ENCODE results near the gene ETV2.

ETV2 gene

GRCh38 chr19:35692010-35692409 is 50.5 kb downstream of the ETV2 start:
- no peaks in the 10 kb centered on the region for H3K36me3 ChIP-seq
- H3K9me3 ChIP-seq, result no peaks in the 10 kb centered on the region
- TF ChIP-seq, protein P1, sequence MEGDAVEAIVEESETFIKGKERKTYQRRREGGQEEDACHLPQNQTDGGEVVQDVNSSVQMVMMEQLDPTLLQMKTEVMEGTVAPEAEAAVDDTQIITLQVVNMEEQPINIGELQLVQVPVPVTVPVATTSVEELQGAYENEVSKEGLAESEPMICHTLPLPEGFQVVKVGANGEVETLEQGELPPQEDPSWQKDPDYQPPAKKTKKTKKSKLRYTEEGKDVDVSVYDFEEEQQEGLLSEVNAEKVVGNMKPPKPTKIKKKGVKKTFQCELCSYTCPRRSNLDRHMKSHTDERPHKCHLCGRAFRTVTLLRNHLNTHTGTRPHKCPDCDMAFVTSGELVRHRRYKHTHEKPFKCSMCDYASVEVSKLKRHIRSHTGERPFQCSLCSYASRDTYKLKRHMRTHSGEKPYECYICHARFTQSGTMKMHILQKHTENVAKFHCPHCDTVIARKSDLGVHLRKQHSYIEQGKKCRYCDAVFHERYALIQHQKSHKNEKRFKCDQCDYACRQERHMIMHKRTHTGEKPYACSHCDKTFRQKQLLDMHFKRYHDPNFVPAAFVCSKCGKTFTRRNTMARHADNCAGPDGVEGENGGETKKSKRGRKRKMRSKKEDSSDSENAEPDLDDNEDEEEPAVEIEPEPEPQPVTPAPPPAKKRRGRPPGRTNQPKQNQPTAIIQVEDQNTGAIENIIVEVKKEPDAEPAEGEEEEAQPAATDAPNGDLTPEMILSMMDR (IDR thresholded peaks at IDR 0.05), result no peak
- no peak overlapping the region for H3K27ac ChIP-seq
- H3K27me3 ChIP-seq, result peaks cover 3% of the 10 kb centered on the region
- H3K4me3 ChIP-seq (ENCODE audit: low read depth in 1 of 2, low read length in 1 of 2), result no peak overlapping the region
- no peaks in the 10 kb centered on the region for H3K4me1 ChIP-seq (ENCODE audit: control insufficient read depth in 1 of 2, insufficient read depth in 1 of 2, low read depth in 1 of 2, low read length in 1 of 2)

DNA sequence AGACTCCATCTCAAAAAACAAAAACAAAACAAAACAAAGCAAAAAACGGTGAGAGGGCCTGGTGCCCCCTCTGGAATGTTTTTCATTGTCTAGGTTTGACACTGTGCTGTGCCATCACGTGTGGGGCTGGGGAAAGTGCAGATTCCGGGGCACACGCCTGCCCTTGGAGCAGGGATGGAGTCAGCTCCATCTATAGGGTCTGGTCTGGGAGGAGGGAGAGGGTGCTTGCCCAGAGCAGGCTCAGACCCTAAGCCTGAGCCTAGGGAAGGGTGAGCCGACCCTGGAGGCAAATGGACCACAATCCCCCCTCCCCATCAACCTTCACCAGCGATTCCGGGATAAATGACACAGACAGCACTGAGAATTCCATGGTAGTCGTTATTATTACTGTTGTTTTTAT is 51.9 kb downstream of the ETV2 start:
- peaks cover 3% of the 10 kb centered on the region for H3K27me3 ChIP-seq
- no peaks in the 10 kb centered on the region for H3K36me3 ChIP-seq
- H3K4me3 ChIP-seq (ENCODE audit: low read depth in 1 of 2, low read length in 1 of 2), result no peak overlapping the region
- TF ChIP-seq, protein P1 (IDR thresholded peaks at IDR 0.05), result no peak
- H3K27ac ChIP-seq, result no peak overlapping the region
- no peaks in the 10 kb centered on the region for H3K9me3 ChIP-seq
- no peaks in the 10 kb centered on the region for H3K4me1 ChIP-seq (ENCODE audit: control insufficient read depth in 1 of 2, insufficient read depth in 1 of 2, low read depth in 1 of 2, low read length in 1 of 2)

- TF ChIP-seq, protein P1 (IDR thresholded peaks at IDR 0.05), result peak; percentile 86
- Histone ChIP-seq H3K27me3 (peaks cover 3% of the 10 kb centered on the region), H3K36me3 (no peaks in the 10 kb centered on the region), H3K9me3 (no peaks in the 10 kb centered on the region), H3K4me1 (ENCODE audit: control insufficient read depth in 1 of 2, insufficient read depth in 1 of 2, low read depth in 1 of 2, low read length in 1 of 2) (no peaks in the 10 kb centered on the region), H3K4me3 (ENCODE audit: low read depth in 1 of 2, low read length in 1 of 2) (no peak overlapping the region), H3K27ac (no peak overlapping the region)
Measured at GRCh38 chr19:35693835-35694599, 52.5 kb downstream of the ETV2 start.

Data from neutrophil (primary cell).